Coronary artery (tissue), 2 donors: ENCODE measurements around the gene PACS1.

Source experiments
- DNase-seq: peaks from one replicate; pipeline ENCODE4 v3.0.0-alpha.2; 2017; ENCODE audit warnings: low spot score
- H3K27ac ChIP-seq, 2 donors: fragments of 200-600 bp; sonication (generic); one replicate each; pipeline ENCODE4 v1.5.1; 2016 to 2019
- H3K4me3 ChIP-seq: fragments of 200-600 bp; sonication (generic); 2 replicates; pipeline ENCODE4 v1.5.1; 2016; ENCODE audit warnings: mild to moderate bottlenecking, moderate library complexity
- CTCF ChIP-seq: fragments of 200-600 bp; sonication (generic); IDR thresholded peaks from one replicate; pipeline ENCODE4 v1.5.1; 2019; ENCODE audit warnings: antibody characterized with exemption

PACS1 gene

GRCh38 chr11:66101066-66101464 is 31.0 kb downstream of the PACS1 start:
- Histone ChIP-seq H3K27ac (no peak overlapping the region), H3K4me3 (no peak overlapping the region)
- no peak for DNase-seq
- TF ChIP-seq CTCF = no peak

GRCh38 chr11:66104057-66104638 is 34.1 kb downstream of the PACS1 start:
- DNase-seq = no peak
- no peak overlapping the region for H3K27ac ChIP-seq
- H3K4me3 ChIP-seq = no peak overlapping the region
- no peak for TF ChIP-seq CTCF

GRCh38 chr11:66106786-66107599 is 36.9 kb downstream of the PACS1 start:
- Histone ChIP-seq H3K27ac (no peak overlapping the region), H3K4me3 (no peak overlapping the region)
- no peak for TF ChIP-seq CTCF
- no peak for DNase-seq

GRCh38 chr11:66107600-66108510 is 37.8 kb downstream of the PACS1 start:
- DNase-seq = no peak
- no peak for TF ChIP-seq CTCF
- H3K27ac ChIP-seq = no peak overlapping the region

GRCh38 chr11:66109294-66109693 is 39.2 kb downstream of the PACS1 start:
- Histone ChIP-seq H3K4me3 (no peak overlapping the region), H3K27ac (no peak overlapping the region)
- DNase-seq = no peak
- TF ChIP-seq CTCF = no peak

More at GRCh38 chr11:66107600-66108510, 37.8 kb downstream of the PACS1 start:
- no peak overlapping the region for H3K4me3 ChIP-seq

- Histone ChIP-seq H3K27ac (no peak overlapping the region), H3K4me3 (no peak overlapping the region)
- TF ChIP-seq CTCF = no peak
- no peak for DNase-seq
Measured at GRCh38 chr11:66111158-66111557, 41.1 kb downstream of the PACS1 start.
